ENCODE data around the gene MCFD2.

GRCh38 chr2:46952171-46952570 is 36.6 kb upstream of the MCFD2 start:
- no peak for TF ChIP-seq CTCF (IDR thresholded peaks at IDR 0.05)
- no peak for TF ChIP-seq POLR2A (IDR thresholded peaks at IDR 0.05)
